ENCODE measurements around the gene MCF2L2.

DNA sequence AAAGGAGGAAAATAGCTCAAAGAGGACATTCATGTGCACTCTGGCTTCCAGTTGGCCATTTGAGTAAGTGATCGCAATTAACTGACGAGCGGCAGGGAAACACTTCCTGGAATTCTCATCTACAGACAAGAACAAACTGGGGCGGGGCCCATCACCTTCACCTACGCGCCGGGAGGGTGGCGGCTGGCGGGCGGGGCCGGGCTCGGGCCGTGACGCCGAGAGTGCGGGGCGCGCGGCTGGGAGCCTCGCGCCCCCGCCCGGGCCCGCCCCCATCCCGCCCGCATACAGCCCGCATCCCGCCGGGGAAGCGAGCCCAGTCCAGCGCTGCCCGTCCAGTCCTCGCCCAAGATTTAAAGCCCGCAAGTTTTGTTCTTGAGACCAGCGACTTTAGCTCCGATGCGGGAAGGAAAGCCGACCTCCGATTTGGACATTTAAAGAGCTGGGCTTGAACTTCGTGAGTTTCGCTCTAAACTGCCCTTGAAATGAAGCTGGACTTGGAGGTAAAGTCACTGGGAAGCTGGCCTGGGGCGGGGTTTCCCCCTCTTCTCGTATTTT lies 175.4 kb downstream of the MCF2L2 start, which contains the start of gene B3GNT5:
- TF ChIP-seq, protein P1, sequence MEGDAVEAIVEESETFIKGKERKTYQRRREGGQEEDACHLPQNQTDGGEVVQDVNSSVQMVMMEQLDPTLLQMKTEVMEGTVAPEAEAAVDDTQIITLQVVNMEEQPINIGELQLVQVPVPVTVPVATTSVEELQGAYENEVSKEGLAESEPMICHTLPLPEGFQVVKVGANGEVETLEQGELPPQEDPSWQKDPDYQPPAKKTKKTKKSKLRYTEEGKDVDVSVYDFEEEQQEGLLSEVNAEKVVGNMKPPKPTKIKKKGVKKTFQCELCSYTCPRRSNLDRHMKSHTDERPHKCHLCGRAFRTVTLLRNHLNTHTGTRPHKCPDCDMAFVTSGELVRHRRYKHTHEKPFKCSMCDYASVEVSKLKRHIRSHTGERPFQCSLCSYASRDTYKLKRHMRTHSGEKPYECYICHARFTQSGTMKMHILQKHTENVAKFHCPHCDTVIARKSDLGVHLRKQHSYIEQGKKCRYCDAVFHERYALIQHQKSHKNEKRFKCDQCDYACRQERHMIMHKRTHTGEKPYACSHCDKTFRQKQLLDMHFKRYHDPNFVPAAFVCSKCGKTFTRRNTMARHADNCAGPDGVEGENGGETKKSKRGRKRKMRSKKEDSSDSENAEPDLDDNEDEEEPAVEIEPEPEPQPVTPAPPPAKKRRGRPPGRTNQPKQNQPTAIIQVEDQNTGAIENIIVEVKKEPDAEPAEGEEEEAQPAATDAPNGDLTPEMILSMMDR (IDR thresholded peaks at IDR 0.05) = no peak
- TF ChIP-seq ZFX (IDR thresholded peaks at IDR 0.05; ENCODE audit: borderline replicate concordance) = no peak

Measured in 22Rv1 (cell line).